Loucy (cell line): ENCODE data around the gene SLC25A21.

ENCODE experiments used
- H2AFZ ChIP-seq: fragments of 200-600 bp; sonication (generic); 2 replicates; pipeline ENCODE4 v1.6.0; 2016; ENCODE audit warnings: antibody characterized with exemption, mild to moderate bottlenecking, low read length, moderate library complexity
- H3F3A ChIP-seq: fragments of 200-600 bp; 2 replicates; pipeline ENCODE4 v1.6.0; 2016; ENCODE audit warnings: antibody characterized with exemption, low read depth, mild to moderate bottlenecking
- H3K27me3 ChIP-seq: fragments of 200-600 bp; sonication (generic); 2 replicates; pipeline ENCODE4 v1.6.1; 2014; ENCODE audit warnings: low read length, mild to moderate bottlenecking; ENCODE audit not compliant: insufficient read depth, poor library complexity, severe bottlenecking
- H3K36me3 ChIP-seq: fragments of 200-600 bp; sonication (generic); 2 replicates; pipeline ENCODE4 v1.6.1; 2016; ENCODE audit warnings: low read length; ENCODE audit not compliant: insufficient read depth
- H3K4me1 ChIP-seq: fragments of 200-600 bp; sonication (generic); 2 replicates; pipeline ENCODE4 v1.5.1; 2014; ENCODE audit warnings: low read length, mild to moderate bottlenecking; ENCODE audit not compliant: insufficient read depth, poor library complexity, severe bottlenecking
- H3K4me2 ChIP-seq: fragments of 200-600 bp; sonication (generic); 2 replicates; pipeline ENCODE4 v1.6.0; 2014; ENCODE audit warnings: antibody characterized with exemption, low read length, low read depth, mild to moderate bottlenecking; ENCODE audit not compliant: poor library complexity, severe bottlenecking
- H3K4me3 ChIP-seq: fragments of 200-600 bp; sonication (generic); 2 replicates; pipeline ENCODE4 v1.5.1; 2014; ENCODE audit warnings: low read length, mild to moderate bottlenecking, mixed read lengths; ENCODE audit not compliant: poor library complexity, severe bottlenecking
- H3K79me2 ChIP-seq: fragments of 200-600 bp; sonication (generic); 2 replicates; pipeline ENCODE4 v1.6.1; 2014; ENCODE audit warnings: low read length; ENCODE audit not compliant: insufficient read depth
- H3K9ac ChIP-seq: fragments of 200-600 bp; sonication (generic); 2 replicates; pipeline ENCODE4 v1.6.0; 2014; ENCODE audit warnings: mild to moderate bottlenecking, low read depth, low read length, moderate library complexity; ENCODE audit not compliant: poor library complexity, severe bottlenecking
- H3K9me2 ChIP-seq: fragments of 200-600 bp; sonication (generic); replicated peaks from 2 replicates; pipeline ENCODE4 v1.6.1; 2016; ENCODE audit warnings: low read depth, low read length, mixed read lengths
- H3K9me3 ChIP-seq: fragments of 200-600 bp; sonication (generic); 2 replicates; pipeline ENCODE4 v1.6.1; 2014; ENCODE audit warnings: mild to moderate bottlenecking, antibody characterized with exemption, low read length, low read depth; ENCODE audit not compliant: insufficient read depth
- H4K20me1 ChIP-seq: fragments of 200-600 bp; sonication (generic); 2 replicates; pipeline ENCODE4 v1.6.0; 2014; ENCODE audit warnings: antibody characterized with exemption, low read length, mild to moderate bottlenecking; ENCODE audit not compliant: insufficient read depth, poor library complexity, severe bottlenecking
- EZH2phosphoT487 ChIP-seq: fragments of 200-600 bp; IDR thresholded peaks from 2 replicates; pipeline ENCODE4 v1.6.1; 2018; ENCODE audit warnings: antibody characterized with exemption, mild to moderate bottlenecking, moderate library complexity, borderline replicate concordance
- TF ChIP-seq, protein P1 (sequence below): fragments of 200-600 bp; sonication (generic); conservative IDR thresholded peaks from 2 replicates; pipeline ENCODE4 v1.5.1; 2014; ENCODE audit warnings: mild to moderate bottlenecking, antibody characterized with exemption, low read length

SLC25A21 gene

DNA sequence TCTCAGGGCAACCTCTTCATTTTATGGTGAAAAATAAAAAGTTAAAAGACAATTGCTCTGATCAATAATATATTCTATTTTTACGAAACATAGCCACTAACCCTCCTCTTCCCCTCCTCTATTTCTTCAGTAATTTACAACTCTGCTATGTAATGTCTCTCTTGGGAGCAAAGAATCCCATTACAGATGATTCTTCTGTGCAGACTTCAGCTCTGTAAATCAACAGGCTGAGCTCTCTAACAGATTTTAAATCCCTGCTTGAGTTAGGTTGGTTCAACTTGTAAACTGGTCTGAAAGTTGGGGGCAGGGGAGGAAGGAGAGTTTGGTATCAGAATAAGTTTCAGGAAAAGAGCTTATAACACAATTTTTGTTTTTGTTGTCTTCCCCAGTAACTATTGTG, 151.0 kb downstream of the SLC25A21 start:
- Histone ChIP-seq H2AFZ (no peak overlapping the region), H3K4me2 (no peak overlapping the region), H3F3A (no peaks in the 10 kb centered on the region), H3K9me3 (no peaks in the 10 kb centered on the region), H3K4me1 (no peaks in the 10 kb centered on the region), H4K20me1 (no peaks in the 10 kb centered on the region), H3K27me3 (no peaks in the 10 kb centered on the region), H3K9ac (no peak overlapping the region), H3K36me3 (no peaks in the 10 kb centered on the region), H3K4me3 (no peak overlapping the region), H3K9me2 (no peaks in the 10 kb centered on the region), H3K79me2 (no peaks in the 10 kb centered on the region)
- TF ChIP-seq, protein P1, sequence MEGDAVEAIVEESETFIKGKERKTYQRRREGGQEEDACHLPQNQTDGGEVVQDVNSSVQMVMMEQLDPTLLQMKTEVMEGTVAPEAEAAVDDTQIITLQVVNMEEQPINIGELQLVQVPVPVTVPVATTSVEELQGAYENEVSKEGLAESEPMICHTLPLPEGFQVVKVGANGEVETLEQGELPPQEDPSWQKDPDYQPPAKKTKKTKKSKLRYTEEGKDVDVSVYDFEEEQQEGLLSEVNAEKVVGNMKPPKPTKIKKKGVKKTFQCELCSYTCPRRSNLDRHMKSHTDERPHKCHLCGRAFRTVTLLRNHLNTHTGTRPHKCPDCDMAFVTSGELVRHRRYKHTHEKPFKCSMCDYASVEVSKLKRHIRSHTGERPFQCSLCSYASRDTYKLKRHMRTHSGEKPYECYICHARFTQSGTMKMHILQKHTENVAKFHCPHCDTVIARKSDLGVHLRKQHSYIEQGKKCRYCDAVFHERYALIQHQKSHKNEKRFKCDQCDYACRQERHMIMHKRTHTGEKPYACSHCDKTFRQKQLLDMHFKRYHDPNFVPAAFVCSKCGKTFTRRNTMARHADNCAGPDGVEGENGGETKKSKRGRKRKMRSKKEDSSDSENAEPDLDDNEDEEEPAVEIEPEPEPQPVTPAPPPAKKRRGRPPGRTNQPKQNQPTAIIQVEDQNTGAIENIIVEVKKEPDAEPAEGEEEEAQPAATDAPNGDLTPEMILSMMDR = no peak
- no peak for TF ChIP-seq EZH2phosphoT487

- H3K36me3 ChIP-seq = no peaks in the 10 kb centered on the region
- no peak for TF ChIP-seq EZH2phosphoT487
- TF ChIP-seq, protein P1 = no peak
- H3K4me1 ChIP-seq = no peaks in the 10 kb centered on the region
- H3K4me2 ChIP-seq = no peak overlapping the region
- H3K79me2 ChIP-seq = no peaks in the 10 kb centered on the region
- no peak overlapping the region for H3K9ac ChIP-seq
- no peak overlapping the region for H2AFZ ChIP-seq
- no peaks in the 10 kb centered on the region for H3F3A ChIP-seq
- H4K20me1 ChIP-seq = no peaks in the 10 kb centered on the region
- H3K9me2 ChIP-seq = no peaks in the 10 kb centered on the region
- no peaks in the 10 kb centered on the region for H3K27me3 ChIP-seq
- no peak overlapping the region for H3K4me3 ChIP-seq
- no peaks in the 10 kb centered on the region for H3K9me3 ChIP-seq
Measured at GRCh38 chr14:37019488-37019887, 152.9 kb downstream of the SLC25A21 start.

DNA sequence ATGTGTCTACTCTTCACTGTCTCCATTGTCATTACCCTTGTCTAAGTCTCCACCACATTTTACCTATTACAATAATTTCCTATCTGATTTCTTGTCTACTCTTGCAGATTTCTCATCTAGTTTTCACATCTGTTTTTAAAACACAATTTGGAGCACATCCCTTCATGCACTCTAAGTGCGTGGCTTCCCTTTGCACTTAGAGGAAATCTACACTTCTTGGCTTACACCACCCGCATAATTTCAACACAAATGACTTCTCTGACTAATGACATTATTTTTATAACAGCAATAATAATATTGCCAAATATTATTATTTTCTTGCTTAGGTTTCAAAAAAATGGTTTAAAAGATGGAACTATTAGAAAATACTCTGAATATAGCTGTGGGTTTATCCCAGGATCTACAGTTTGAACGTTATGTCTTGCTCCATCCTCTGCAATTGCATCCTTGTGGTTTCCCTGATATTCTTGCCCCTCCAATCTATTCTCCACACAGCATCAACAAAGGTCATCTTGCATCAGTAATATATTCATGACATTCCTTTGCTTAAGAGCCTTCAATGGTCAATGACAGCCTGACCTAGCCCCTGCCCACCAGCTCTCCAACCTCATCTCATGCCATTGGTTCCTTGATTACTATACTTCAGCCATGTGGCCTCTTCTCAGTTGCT, 153.7 kb downstream of the SLC25A21 start:
- no peaks in the 10 kb centered on the region for H4K20me1 ChIP-seq
- no peaks in the 10 kb centered on the region for H3K9me2 ChIP-seq
- H3K9ac ChIP-seq = no peak overlapping the region
- H3K79me2 ChIP-seq = no peaks in the 10 kb centered on the region
- H3K4me2 ChIP-seq = no peak overlapping the region
- H3F3A ChIP-seq = no peaks in the 10 kb centered on the region
- H3K27me3 ChIP-seq = no peaks in the 10 kb centered on the region
- H3K4me1 ChIP-seq = no peaks in the 10 kb centered on the region
- no peak for TF ChIP-seq EZH2phosphoT487
- TF ChIP-seq, protein P1 = no peak
- no peak overlapping the region for H2AFZ ChIP-seq
- H3K9me3 ChIP-seq = no peaks in the 10 kb centered on the region
- no peak overlapping the region for H3K4me3 ChIP-seq
- no peaks in the 10 kb centered on the region for H3K36me3 ChIP-seq
